GM15510 (cell line): Measurements from ENCODE around the gene SAMSN1.

Experiments
- POLR2A ChIP-seq: IDR thresholded peaks from 3 replicates; pipeline ENCODE4 v1.6.1; 2011; ENCODE audit warnings: borderline replicate concordance; ENCODE audit not compliant: insufficient read length; ENCODE audit errors: extremely low read depth

SAMSN1 gene

DNA sequence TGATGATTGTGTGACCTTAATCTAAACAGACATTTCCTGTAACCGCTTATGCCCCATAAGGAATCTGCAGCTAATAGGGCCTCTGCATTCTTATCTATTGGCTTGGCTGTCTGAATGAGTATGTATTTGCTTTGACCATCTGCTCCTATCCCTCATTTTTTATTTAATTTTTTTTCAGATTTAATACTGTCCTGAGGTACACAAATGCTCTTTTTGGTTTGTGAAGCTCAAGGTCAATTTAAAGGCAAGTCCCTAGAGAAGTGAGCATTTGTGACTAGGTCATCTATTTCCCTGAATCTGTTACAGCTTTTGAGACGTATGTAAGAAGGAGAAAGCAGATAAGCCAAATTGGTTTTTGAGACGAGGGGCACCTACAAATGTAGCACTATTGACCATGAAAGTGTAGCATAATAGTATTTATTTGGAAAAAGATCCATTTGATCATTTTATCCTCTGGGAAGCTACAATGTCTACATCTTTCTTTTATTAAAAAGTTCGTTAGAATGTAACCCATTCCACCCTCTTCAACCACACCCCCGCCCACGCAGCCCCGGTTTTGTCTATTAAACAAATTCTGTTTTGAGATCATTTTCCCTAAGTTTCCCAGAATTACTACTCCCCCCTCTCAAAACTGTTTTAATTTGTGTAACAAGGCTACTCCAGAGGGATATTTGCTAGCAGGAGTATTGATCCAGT lies 93.9 kb downstream of the SAMSN1 start:
- TF ChIP-seq POLR2A: no peak

DNA sequence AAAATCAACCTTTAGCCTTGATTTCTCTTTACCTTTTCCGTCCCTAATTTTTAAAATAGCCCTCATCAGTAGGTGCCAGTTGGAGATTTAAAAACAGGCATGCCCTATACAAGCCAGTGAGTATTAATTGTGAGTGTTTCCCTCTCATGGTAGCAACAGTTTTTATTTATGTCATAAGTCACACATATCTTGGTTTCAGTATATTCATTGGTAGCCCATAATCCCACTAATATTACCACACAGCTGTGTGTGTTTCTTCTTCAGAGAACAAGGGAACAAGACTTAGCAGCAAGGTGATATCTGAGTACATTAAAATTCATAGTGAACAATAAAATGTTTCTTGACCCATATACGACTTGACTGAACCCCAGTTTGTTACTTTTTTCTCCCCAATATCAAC lies 94.6 kb downstream of the SAMSN1 start:
- no peak for TF ChIP-seq POLR2A

DNA sequence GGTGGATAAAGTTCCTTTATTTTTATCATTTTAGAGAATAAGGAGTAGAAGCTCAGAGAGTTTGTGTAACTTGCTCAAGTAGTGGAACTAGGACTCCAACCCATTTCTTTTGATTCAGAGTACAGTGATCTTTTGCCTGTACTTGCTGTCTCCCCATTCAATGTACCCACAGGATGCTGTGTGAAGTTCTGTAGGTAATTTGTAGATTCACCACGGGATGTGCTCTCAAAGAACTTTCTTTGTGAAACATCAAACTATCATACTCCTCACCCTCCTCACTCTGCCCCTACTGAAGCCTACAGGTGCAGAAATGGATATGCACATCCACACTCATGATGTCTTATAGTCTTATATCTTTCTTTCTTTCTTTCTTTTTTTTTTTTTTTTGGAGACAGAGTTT lies 97.3 kb downstream of the SAMSN1 start:
- no peak for TF ChIP-seq POLR2A

DNA sequence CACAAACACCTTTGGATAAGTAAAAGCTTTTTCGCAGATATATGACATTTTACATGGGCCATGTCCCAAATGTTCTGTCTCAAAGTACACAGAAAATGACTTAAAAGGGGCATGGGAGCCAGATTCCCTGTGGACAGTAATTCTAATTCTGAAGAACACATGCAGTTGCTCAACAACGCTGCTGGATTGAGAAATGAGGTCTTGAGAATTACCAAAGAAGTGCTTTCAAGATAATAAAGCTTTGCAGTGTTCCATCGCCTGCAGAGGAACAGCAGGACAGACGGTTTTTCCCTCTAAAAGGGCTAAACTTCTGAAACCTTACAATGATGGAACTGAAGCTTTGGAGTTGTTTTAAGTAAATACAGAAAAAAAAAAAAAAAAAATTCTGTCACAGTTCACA lies 107.9 kb downstream of the SAMSN1 start:
- no peak for TF ChIP-seq POLR2A

DNA sequence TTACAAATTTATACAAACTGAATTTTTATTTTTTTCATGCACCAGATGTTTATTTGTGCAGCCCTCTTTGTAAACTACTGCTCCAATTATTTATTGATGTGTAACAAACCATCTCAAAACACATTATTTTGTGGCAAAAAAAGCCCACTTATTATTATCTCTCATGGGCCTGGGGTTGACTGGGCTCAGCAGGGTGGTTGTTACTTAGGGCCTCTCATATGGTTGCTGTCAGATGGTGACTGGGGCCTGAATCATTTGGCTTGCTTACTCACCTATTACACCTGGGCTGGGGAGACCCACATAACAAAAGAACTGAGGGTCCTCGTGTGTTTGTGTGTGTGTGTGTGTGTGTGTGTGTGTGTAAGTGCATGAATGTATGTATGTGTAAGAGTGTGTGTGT lies 110.7 kb downstream of the SAMSN1 start:
- no peak for TF ChIP-seq POLR2A
